ENCODE results near the gene WFIKKN2.

Gene WFIKKN2

GRCh38 chr17:50824429-50824828 is 11.0 kb upstream of the WFIKKN2 start:
- no peaks in the 10 kb centered on the region for H3K27me3 ChIP-seq (ENCODE audit: control insufficient read depth, insufficient read depth, low read length, poor library complexity, severe bottlenecking)
- no peak overlapping the region for H3K27ac ChIP-seq (ENCODE audit: insufficient read depth, low read depth, low read length, poor library complexity, severe bottlenecking)
- H3K4me1 ChIP-seq (ENCODE audit: control insufficient read depth, insufficient read depth, low read length): peaks cover 2% of the 10 kb centered on the region
- H3K36me3 ChIP-seq (ENCODE audit: control insufficient read depth, insufficient read depth, low read length): no peaks in the 10 kb centered on the region
- H3K9me3 ChIP-seq (ENCODE audit: control insufficient read depth, low read length): no peaks in the 10 kb centered on the region
- H3K4me3 ChIP-seq (ENCODE audit: insufficient read depth, low read depth, low read length): no peak overlapping the region
- 86 to 95% methylated on average over 2 of the region's 2 CpGs for WGBS, 2 experiments

GRCh38 chr17:50825188-50825587 is 10.2 kb upstream of the WFIKKN2 start:
- Histone ChIP-seq H3K4me1 (ENCODE audit: control insufficient read depth, insufficient read depth, low read length) (peaks cover 4% of the 10 kb centered on the region), H3K27me3 (ENCODE audit: control insufficient read depth, insufficient read depth, low read length, poor library complexity, severe bottlenecking) (no peaks in the 10 kb centered on the region), H3K36me3 (ENCODE audit: control insufficient read depth, insufficient read depth, low read length) (no peaks in the 10 kb centered on the region), H3K27ac (ENCODE audit: insufficient read depth, low read depth, low read length, poor library complexity, severe bottlenecking) (no peak overlapping the region), H3K4me3 (ENCODE audit: insufficient read depth, low read depth, low read length) (no peak overlapping the region), H3K9me3 (ENCODE audit: control insufficient read depth, low read length) (no peaks in the 10 kb centered on the region)

- H3K4me1 ChIP-seq (ENCODE audit: control insufficient read depth, insufficient read depth, low read length): peaks cover 22% of the 10 kb centered on the region
- H3K27me3 ChIP-seq (ENCODE audit: control insufficient read depth, insufficient read depth, low read length, poor library complexity, severe bottlenecking): no peaks in the 10 kb centered on the region
- H3K4me3 ChIP-seq (ENCODE audit: insufficient read depth, low read depth, low read length): no peak overlapping the region
- H3K36me3 ChIP-seq (ENCODE audit: control insufficient read depth, insufficient read depth, low read length): no peaks in the 10 kb centered on the region
- WGBS, 2 experiments: 87 to 91% methylated on average over 6 of the region's 6 CpGs
- H3K27ac ChIP-seq (ENCODE audit: insufficient read depth, low read depth, low read length, poor library complexity, severe bottlenecking): no peak overlapping the region
- no peaks in the 10 kb centered on the region for H3K9me3 ChIP-seq (ENCODE audit: control insufficient read depth, low read length)
These were observed 6.7 kb upstream of the WFIKKN2 start for GRCh38 chr17:50828508-50829170.

GRCh38 chr17:50829332-50829731 is 6.1 kb upstream of the WFIKKN2 start:
- Histone ChIP-seq H3K4me1 (ENCODE audit: control insufficient read depth, insufficient read depth, low read length) (peaks cover 28% of the 10 kb centered on the region), H3K4me3 (ENCODE audit: insufficient read depth, low read depth, low read length) (no peak overlapping the region), H3K27ac (ENCODE audit: insufficient read depth, low read depth, low read length, poor library complexity, severe bottlenecking) (no peak overlapping the region), H3K9me3 (ENCODE audit: control insufficient read depth, low read length) (no peaks in the 10 kb centered on the region), H3K27me3 (ENCODE audit: control insufficient read depth, insufficient read depth, low read length, poor library complexity, severe bottlenecking) (no peaks in the 10 kb centered on the region), H3K36me3 (ENCODE audit: control insufficient read depth, insufficient read depth, low read length) (no peaks in the 10 kb centered on the region)
- WGBS, 2 experiments: 47 to 48% methylated on average over 5 to 6 of the region's 6 CpGs

GRCh38 chr17:50830352-50830751 is 5.0 kb upstream of the WFIKKN2 start:
- 88 to 92% methylated on average over 5 of the region's 5 CpGs for WGBS, 2 experiments
- Histone ChIP-seq H3K9me3 (ENCODE audit: control insufficient read depth, low read length) (no peaks in the 10 kb centered on the region), H3K27ac (ENCODE audit: insufficient read depth, low read depth, low read length, poor library complexity, severe bottlenecking) (no peak overlapping the region), H3K4me1 (ENCODE audit: control insufficient read depth, insufficient read depth, low read length) (peaks cover 38% of the 10 kb centered on the region), H3K36me3 (ENCODE audit: control insufficient read depth, insufficient read depth, low read length) (no peaks in the 10 kb centered on the region), H3K4me3 (ENCODE audit: insufficient read depth, low read depth, low read length) (no peak overlapping the region), H3K27me3 (ENCODE audit: control insufficient read depth, insufficient read depth, low read length, poor library complexity, severe bottlenecking) (no peaks in the 10 kb centered on the region)

- no peaks in the 10 kb centered on the region for H3K36me3 ChIP-seq (ENCODE audit: control insufficient read depth, insufficient read depth, low read length)
- peaks cover 44% of the 10 kb centered on the region for H3K4me1 ChIP-seq (ENCODE audit: control insufficient read depth, insufficient read depth, low read length)
- no peaks in the 10 kb centered on the region for H3K27me3 ChIP-seq (ENCODE audit: control insufficient read depth, insufficient read depth, low read length, poor library complexity, severe bottlenecking)
These were observed 4.4 kb upstream of the WFIKKN2 start for GRCh38 chr17:50830994-50831393.

GRCh38 chr17:50831471-50831928 is 3.9 kb upstream of the WFIKKN2 start:
- WGBS, 2 experiments: 55 to 56% methylated on average over 11 of the region's 11 CpGs
- Histone ChIP-seq H3K27me3 (ENCODE audit: control insufficient read depth, insufficient read depth, low read length, poor library complexity, severe bottlenecking) (no peaks in the 10 kb centered on the region), H3K4me3 (ENCODE audit: insufficient read depth, low read depth, low read length) (no peak overlapping the region), H3K36me3 (ENCODE audit: control insufficient read depth, insufficient read depth, low read length) (no peaks in the 10 kb centered on the region), H3K9me3 (ENCODE audit: control insufficient read depth, low read length) (no peaks in the 10 kb centered on the region), H3K4me1 (ENCODE audit: control insufficient read depth, insufficient read depth, low read length) (peaks cover 44% of the 10 kb centered on the region), H3K27ac (ENCODE audit: insufficient read depth, low read depth, low read length, poor library complexity, severe bottlenecking) (no peak overlapping the region)

More at GRCh38 chr17:50830994-50831393, 4.4 kb upstream of the WFIKKN2 start:
- Histone ChIP-seq H3K27ac (ENCODE audit: insufficient read depth, low read depth, low read length, poor library complexity, severe bottlenecking) (no peak overlapping the region), H3K4me3 (ENCODE audit: insufficient read depth, low read depth, low read length) (no peak overlapping the region), H3K9me3 (ENCODE audit: control insufficient read depth, low read length) (no peaks in the 10 kb centered on the region)
- 25 to 32% methylated on average over 12 of the region's 12 CpGs for WGBS, 2 experiments

GRCh38 chr17:50832267-50832863 is 3.0 kb upstream of the WFIKKN2 start:
- WGBS, 2 experiments: 89 to 92% methylated on average over 12 of the region's 12 CpGs

GRCh38 chr17:50832864-50833381 is 2.5 kb upstream of the WFIKKN2 start:
- no peaks in the 10 kb centered on the region for H3K27me3 ChIP-seq (ENCODE audit: control insufficient read depth, insufficient read depth, low read length, poor library complexity, severe bottlenecking)
- WGBS, 2 experiments: 84 to 85% methylated on average over 13 of the region's 13 CpGs
- H3K27ac ChIP-seq (ENCODE audit: insufficient read depth, low read depth, low read length, poor library complexity, severe bottlenecking): no peak overlapping the region
- H3K4me3 ChIP-seq (ENCODE audit: insufficient read depth, low read depth, low read length): no peak overlapping the region
- no peaks in the 10 kb centered on the region for H3K36me3 ChIP-seq (ENCODE audit: control insufficient read depth, insufficient read depth, low read length)
- peaks cover 49% of the 10 kb centered on the region for H3K4me1 ChIP-seq (ENCODE audit: control insufficient read depth, insufficient read depth, low read length)
- H3K9me3 ChIP-seq (ENCODE audit: control insufficient read depth, low read length): no peaks in the 10 kb centered on the region

More at GRCh38 chr17:50832267-50832863, 3.0 kb upstream of the WFIKKN2 start:
- Histone ChIP-seq H3K4me1 (ENCODE audit: control insufficient read depth, insufficient read depth, low read length) (peaks cover 44% of the 10 kb centered on the region), H3K36me3 (ENCODE audit: control insufficient read depth, insufficient read depth, low read length) (no peaks in the 10 kb centered on the region), H3K27me3 (ENCODE audit: control insufficient read depth, insufficient read depth, low read length, poor library complexity, severe bottlenecking) (no peaks in the 10 kb centered on the region), H3K27ac (ENCODE audit: insufficient read depth, low read depth, low read length, poor library complexity, severe bottlenecking) (no peak overlapping the region), H3K4me3 (ENCODE audit: insufficient read depth, low read depth, low read length) (no peak overlapping the region), H3K9me3 (ENCODE audit: control insufficient read depth, low read length) (no peaks in the 10 kb centered on the region)

GRCh38 chr17:50833510-50834428 is 1.6 kb upstream of the WFIKKN2 start:
- Histone ChIP-seq H3K36me3 (ENCODE audit: control insufficient read depth, insufficient read depth, low read length) (no peaks in the 10 kb centered on the region), H3K27me3 (ENCODE audit: control insufficient read depth, insufficient read depth, low read length, poor library complexity, severe bottlenecking) (no peaks in the 10 kb centered on the region), H3K9me3 (ENCODE audit: control insufficient read depth, low read length) (no peaks in the 10 kb centered on the region), H3K4me1 (ENCODE audit: control insufficient read depth, insufficient read depth, low read length) (peaks cover 54% of the 10 kb centered on the region), H3K27ac (ENCODE audit: insufficient read depth, low read depth, low read length, poor library complexity, severe bottlenecking) (no peak overlapping the region), H3K4me3 (ENCODE audit: insufficient read depth, low read depth, low read length) (no peak overlapping the region)
- 92 to 93% methylated on average over 38 of the region's 38 CpGs for WGBS, 2 experiments

Data from ectodermal cell (in vitro differentiated cells).